ENCODE data around the gene NR1I3.

Gene NR1I3

DNA sequence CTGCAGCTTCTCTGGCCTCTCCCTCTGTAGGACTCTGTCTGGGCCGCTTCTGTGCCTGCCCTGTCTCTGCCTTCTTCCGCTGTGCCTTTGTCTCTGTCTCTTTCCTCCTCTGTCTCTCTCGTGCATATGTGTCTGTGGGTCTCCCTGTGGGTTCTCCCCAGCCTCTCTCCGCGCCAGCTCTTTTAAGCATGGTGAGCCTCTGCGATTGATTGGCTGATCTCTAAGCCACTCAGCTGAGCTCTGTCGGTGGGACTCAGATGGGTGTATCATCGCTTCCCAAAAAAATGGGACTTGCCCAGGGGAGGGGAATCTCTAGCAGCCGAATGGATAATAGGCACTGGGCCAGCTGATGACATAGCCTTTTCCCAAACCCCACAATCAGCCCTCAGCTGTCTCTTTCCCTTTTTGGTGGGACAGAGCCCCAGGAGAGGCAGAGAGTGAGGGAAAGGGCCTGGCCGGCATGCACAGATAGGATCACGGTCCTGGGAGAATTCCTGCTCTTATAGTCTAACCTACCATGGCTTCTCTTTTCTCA lies 39.0 kb downstream of the NR1I3 start, which contains the start of gene ADAMTS4:
ADAMTS4 (minus strand) TSS at position 158 of the 535 bp plus-strand sequence. CDS start 427 bp downstream, outside the sequence.
- peaks cover 39% of the 10 kb centered on the region for H3K4me1 ChIP-seq
- peak within 1 kb of the TSS; percentile 34 for H3K4me3 ChIP-seq (ENCODE audit: low read depth, low read length)
- H3K9me3 ChIP-seq = no peaks in the 10 kb centered on the region
- no peaks in the 10 kb centered on the region for H3K27me3 ChIP-seq
- no peaks in the 10 kb centered on the region for H3K36me3 ChIP-seq
- TF ChIP-seq, protein P1, sequence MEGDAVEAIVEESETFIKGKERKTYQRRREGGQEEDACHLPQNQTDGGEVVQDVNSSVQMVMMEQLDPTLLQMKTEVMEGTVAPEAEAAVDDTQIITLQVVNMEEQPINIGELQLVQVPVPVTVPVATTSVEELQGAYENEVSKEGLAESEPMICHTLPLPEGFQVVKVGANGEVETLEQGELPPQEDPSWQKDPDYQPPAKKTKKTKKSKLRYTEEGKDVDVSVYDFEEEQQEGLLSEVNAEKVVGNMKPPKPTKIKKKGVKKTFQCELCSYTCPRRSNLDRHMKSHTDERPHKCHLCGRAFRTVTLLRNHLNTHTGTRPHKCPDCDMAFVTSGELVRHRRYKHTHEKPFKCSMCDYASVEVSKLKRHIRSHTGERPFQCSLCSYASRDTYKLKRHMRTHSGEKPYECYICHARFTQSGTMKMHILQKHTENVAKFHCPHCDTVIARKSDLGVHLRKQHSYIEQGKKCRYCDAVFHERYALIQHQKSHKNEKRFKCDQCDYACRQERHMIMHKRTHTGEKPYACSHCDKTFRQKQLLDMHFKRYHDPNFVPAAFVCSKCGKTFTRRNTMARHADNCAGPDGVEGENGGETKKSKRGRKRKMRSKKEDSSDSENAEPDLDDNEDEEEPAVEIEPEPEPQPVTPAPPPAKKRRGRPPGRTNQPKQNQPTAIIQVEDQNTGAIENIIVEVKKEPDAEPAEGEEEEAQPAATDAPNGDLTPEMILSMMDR (IDR thresholded peaks at IDR 0.05; ENCODE audit: low read depth, low read length) = no peak
- no peak for DNase-seq

GRCh38 chr1:161198194-161198896 lies 39.7 kb downstream of the NR1I3 start:
- H3K9me3 ChIP-seq = no peaks in the 10 kb centered on the region
- TF ChIP-seq, protein P1 (IDR thresholded peaks at IDR 0.05; ENCODE audit: low read depth, low read length) = no peak; the same call in 1 of the 2 replicates
- no peaks in the 10 kb centered on the region for H3K36me3 ChIP-seq
- peak; percentile 71 for DNase-seq
- no peaks in the 10 kb centered on the region for H3K27me3 ChIP-seq
- H3K4me1 ChIP-seq = peaks cover 39% of the 10 kb centered on the region
- peak overlapping the region; percentile 34 for H3K4me3 ChIP-seq (ENCODE audit: low read depth, low read length)

DNA sequence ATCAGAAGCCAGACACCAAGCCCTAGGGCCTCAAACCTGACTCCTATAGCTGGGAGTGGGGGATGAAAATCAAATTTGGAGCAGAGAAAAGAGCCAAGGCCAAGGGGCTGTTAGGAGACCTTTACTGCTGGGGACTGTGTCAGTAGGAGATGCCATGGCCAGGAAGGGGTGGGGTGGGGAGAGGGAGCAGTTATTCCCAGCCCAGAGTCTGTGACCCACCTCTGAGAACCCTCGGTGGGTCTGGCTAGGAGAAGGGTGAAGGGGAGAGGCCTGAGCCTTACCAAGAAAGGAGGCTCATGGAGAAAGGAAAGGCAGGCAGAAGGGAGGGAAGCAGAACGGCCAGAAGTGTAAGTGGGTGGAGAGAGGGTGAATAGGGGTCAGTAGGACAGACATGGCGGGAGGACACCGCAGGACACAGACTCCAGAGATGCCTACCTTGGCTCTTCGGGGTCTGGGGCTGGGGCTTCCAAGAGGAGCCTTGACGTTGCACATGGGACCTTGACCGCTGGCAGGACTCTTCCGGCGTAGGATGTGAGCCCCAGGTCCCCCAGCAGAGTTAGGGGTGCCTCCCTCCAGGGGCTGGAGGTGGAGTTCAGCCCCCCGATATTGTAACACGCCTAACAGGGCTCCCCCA lies 40.3 kb downstream of the NR1I3 start:
- H3K27me3 ChIP-seq = no peaks in the 10 kb centered on the region
- H3K36me3 ChIP-seq = no peaks in the 10 kb centered on the region
- TF ChIP-seq, protein P1 (IDR thresholded peaks at IDR 0.05; ENCODE audit: low read depth, low read length) = no peak
- H3K4me3 ChIP-seq (ENCODE audit: low read depth, low read length) = no peak overlapping the region; the same call in 1 of the 2 replicates
- no peaks in the 10 kb centered on the region for H3K9me3 ChIP-seq
- H3K4me1 ChIP-seq = peaks cover 43% of the 10 kb centered on the region
- DNase-seq = no peak

DNA sequence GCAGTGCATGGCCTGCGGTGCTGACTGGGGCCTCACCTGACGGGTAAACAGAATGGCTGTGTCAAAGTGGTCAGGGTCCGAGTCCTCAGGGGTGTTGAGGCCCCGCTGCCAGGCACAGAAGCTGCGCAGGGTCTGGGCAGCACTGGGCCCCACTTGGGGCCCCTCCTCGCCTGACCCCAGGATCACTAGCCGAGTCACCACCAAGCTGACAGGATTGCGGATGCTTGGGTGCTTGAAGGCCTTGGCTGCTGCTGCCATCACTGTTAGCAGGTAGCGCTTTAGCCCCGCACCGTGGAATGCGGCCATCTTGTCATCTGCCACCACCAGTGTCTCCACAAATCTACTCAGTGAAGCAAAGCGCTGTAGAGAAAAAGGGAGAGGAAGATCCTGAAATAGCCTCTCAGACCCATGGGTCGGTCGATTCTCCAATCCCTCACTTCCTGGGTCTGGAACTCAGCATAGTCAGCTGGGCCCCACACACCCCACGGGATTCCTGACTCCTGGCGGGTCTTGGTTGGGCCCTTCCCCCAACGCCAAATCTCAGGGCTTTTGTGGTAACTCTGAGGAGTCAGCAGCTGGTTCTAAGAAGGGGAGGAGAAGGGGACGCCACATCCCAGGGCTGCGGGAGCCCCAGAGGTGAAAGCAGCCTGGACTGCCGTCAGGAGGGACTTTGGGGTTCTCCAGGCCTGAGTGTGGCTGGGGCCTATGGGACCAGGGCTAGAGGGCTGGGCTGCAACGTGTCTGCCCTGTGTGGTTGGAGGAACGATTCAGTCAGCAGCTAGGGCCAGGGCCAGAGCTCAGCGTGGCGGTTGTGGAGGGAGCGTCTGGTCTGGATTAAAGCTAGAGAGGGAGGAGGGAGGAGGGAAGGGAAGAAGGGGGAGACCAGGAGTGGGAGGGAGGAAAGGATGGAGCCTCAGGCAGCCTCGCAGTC lies 41.2 kb downstream of the NR1I3 start:
- Histone ChIP-seq H3K27me3 (no peaks in the 10 kb centered on the region), H3K4me1 (peaks cover 44% of the 10 kb centered on the region), H3K4me3 (ENCODE audit: low read depth, low read length) (0 out of 2 replicates have a peak overlapping the region, but pooled peaks have one; percentile 10), H3K36me3 (no peaks in the 10 kb centered on the region), H3K9me3 (no peaks in the 10 kb centered on the region)
- TF ChIP-seq, protein P1 (IDR thresholded peaks at IDR 0.05; ENCODE audit: low read depth, low read length) = no peak
- DNase-seq = peak; percentile 81

DNA sequence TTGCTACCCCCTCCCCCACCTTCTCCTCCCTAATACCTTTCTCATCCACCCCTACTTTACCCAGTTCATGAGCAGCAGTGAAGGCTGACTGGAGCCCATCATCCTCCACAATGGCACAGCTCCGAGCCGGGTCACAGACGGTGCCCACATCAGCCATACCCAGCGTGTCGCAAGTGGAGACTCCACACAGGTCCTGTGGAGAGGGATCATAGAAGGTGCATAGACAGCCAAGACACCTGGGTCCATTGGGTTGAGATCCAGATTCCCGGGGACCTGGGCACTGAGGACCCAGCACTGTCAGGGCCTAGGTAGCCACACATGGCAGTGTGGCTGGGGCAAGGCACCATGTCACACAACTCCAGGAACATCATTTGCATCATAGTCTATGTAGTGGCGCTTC lies 41.9 kb downstream of the NR1I3 start:
- Histone ChIP-seq H3K4me1 (peaks cover 39% of the 10 kb centered on the region), H3K9me3 (no peaks in the 10 kb centered on the region), H3K27me3 (no peaks in the 10 kb centered on the region), H3K36me3 (no peaks in the 10 kb centered on the region), H3K4me3 (ENCODE audit: low read depth, low read length) (no peak overlapping the region)
- TF ChIP-seq, protein P1 (IDR thresholded peaks at IDR 0.05; ENCODE audit: low read depth, low read length) = no peak
- DNase-seq = no peak
